ENCODE results near the gene CCDC9.
"Not testable (repeated sequence)": the region's sequence is repeated elsewhere in the genome, so short reads cannot be mapped to it uniquely, and the experiment has no call there.

The CCDC9 gene

GRCh38 chr19:47260476-47260875, 4.2 kb downstream of the CCDC9 start:
- Histone ChIP-seq H3K27me3 (ENCODE audit: insufficient read depth, poor library complexity, severe bottlenecking) (no peaks in the 10 kb centered on the region), H3K36me3 (ENCODE audit: low read depth) (peaks cover 60% of the 10 kb centered on the region), H3K27ac (ENCODE audit: poor library complexity, severe bottlenecking) (no peak overlapping the region), H3K9me3 (ENCODE audit: severe bottlenecking) (no peaks in the 10 kb centered on the region), H3K4me3 (ENCODE audit: severe bottlenecking) (no peak overlapping the region), H3K4me1 (ENCODE audit: insufficient read depth, poor library complexity, severe bottlenecking) (peaks cover 3% of the 10 kb centered on the region)
- no peak for ATAC-seq (ENCODE audit: low read depth)
- no peak for DNase-seq (ENCODE audit: low spot score)
- TF ChIP-seq, protein P1, sequence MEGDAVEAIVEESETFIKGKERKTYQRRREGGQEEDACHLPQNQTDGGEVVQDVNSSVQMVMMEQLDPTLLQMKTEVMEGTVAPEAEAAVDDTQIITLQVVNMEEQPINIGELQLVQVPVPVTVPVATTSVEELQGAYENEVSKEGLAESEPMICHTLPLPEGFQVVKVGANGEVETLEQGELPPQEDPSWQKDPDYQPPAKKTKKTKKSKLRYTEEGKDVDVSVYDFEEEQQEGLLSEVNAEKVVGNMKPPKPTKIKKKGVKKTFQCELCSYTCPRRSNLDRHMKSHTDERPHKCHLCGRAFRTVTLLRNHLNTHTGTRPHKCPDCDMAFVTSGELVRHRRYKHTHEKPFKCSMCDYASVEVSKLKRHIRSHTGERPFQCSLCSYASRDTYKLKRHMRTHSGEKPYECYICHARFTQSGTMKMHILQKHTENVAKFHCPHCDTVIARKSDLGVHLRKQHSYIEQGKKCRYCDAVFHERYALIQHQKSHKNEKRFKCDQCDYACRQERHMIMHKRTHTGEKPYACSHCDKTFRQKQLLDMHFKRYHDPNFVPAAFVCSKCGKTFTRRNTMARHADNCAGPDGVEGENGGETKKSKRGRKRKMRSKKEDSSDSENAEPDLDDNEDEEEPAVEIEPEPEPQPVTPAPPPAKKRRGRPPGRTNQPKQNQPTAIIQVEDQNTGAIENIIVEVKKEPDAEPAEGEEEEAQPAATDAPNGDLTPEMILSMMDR (IDR thresholded peaks at IDR 0.05; ENCODE audit: poor library complexity, severe bottlenecking): no peak

GRCh38 chr19:47261946-47262793, 5.8 kb downstream of the CCDC9 start:
- H3K27me3 ChIP-seq (ENCODE audit: insufficient read depth, poor library complexity, severe bottlenecking); H3K4me3 ChIP-seq (ENCODE audit: severe bottlenecking); H3K9me3 ChIP-seq (ENCODE audit: severe bottlenecking); H3K4me1 ChIP-seq (ENCODE audit: insufficient read depth, poor library complexity, severe bottlenecking); DNase-seq (ENCODE audit: low spot score); ATAC-seq (ENCODE audit: low read depth); H3K27ac ChIP-seq (ENCODE audit: poor library complexity, severe bottlenecking): not testable (repeated sequence)
- peaks cover 67% of the 10 kb centered on the region for H3K36me3 ChIP-seq (ENCODE audit: low read depth)

GRCh38 chr19:47264629-47265028, 8.3 kb downstream of the CCDC9 start:
- DNase-seq (ENCODE audit: low spot score) (peak; percentile 59), ATAC-seq (ENCODE audit: low read depth) (no peak)
- H3K4me1 ChIP-seq (ENCODE audit: insufficient read depth, poor library complexity, severe bottlenecking): no peaks in the 10 kb centered on the region
- peaks cover 62% of the 10 kb centered on the region for H3K36me3 ChIP-seq (ENCODE audit: low read depth)
- H3K27me3 ChIP-seq (ENCODE audit: insufficient read depth, poor library complexity, severe bottlenecking): no peaks in the 10 kb centered on the region
- H3K9me3 ChIP-seq (ENCODE audit: severe bottlenecking): no peaks in the 10 kb centered on the region
- no peak overlapping the region for H3K27ac ChIP-seq (ENCODE audit: poor library complexity, severe bottlenecking)
- no peak overlapping the region for H3K4me3 ChIP-seq (ENCODE audit: severe bottlenecking)
- TF ChIP-seq, protein P1 (IDR thresholded peaks at IDR 0.05; ENCODE audit: poor library complexity, severe bottlenecking): no peak

DNA sequence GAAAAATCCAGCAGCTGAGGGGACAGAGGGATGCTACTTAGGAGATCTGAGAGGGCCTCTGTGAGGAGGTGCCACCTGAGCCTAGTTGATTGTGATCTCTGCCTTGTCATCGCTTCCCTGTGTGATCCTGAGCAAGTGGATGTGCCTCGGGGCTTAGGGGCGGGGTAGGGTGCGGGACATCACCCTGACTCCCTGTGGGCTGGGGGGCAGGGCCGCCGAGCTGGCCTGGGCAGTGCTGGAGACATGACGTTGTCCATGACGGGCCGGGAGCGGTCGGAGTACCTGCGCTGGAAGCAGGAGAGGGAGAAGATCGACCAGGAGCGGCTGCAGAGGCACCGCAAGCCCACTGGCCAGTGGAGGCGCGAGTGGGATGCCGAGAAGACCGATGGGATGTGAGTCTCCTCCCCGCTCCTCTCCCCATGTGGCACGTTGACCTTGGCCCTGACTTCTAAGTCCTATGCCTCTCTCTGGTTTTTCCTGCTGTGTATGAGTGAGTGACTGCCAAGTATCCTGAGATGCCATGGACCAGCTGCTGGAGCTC, 10.1 kb downstream of the CCDC9 start:
- H3K4me1 ChIP-seq (ENCODE audit: insufficient read depth, poor library complexity, severe bottlenecking): no peaks in the 10 kb centered on the region
- H3K4me3 ChIP-seq (ENCODE audit: severe bottlenecking): no peak overlapping the region
- DNase-seq (ENCODE audit: low spot score): no peak
- no peak for ATAC-seq (ENCODE audit: low read depth)
- no peaks in the 10 kb centered on the region for H3K27me3 ChIP-seq (ENCODE audit: insufficient read depth, poor library complexity, severe bottlenecking)
- peaks cover 47% of the 10 kb centered on the region for H3K36me3 ChIP-seq (ENCODE audit: low read depth)
- no peaks in the 10 kb centered on the region for H3K9me3 ChIP-seq (ENCODE audit: severe bottlenecking)
- TF ChIP-seq, protein P1 (IDR thresholded peaks at IDR 0.05; ENCODE audit: poor library complexity, severe bottlenecking): no peak
- H3K27ac ChIP-seq (ENCODE audit: poor library complexity, severe bottlenecking): no peak overlapping the region

DNA sequence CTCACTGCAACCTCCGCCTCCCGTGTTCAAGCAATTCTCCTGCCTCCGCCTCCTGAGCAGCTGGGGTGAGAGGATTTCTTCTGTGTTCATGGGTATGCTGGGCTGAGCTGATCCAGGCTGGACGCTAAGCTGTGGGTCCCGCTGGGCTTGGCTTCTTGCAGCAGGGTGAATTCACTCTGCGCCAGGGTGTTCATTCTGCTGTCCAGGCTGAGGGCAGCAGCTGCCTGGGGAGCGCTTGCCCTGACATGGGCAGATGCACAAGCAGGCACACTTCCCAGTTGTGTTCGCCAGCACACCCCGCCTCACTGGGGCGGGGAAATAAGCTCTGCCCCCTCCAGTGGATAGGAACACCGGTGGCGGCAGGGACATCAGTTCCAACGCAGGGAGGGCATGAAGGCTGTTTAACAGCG, 11.0 kb downstream of the CCDC9 start:
- TF ChIP-seq, protein P1 (IDR thresholded peaks at IDR 0.05; ENCODE audit: poor library complexity, severe bottlenecking): no peak
- Histone ChIP-seq H3K27ac (ENCODE audit: poor library complexity, severe bottlenecking) (no peak overlapping the region), H3K4me1 (ENCODE audit: insufficient read depth, poor library complexity, severe bottlenecking) (no peaks in the 10 kb centered on the region), H3K4me3 (ENCODE audit: severe bottlenecking) (no peak overlapping the region), H3K9me3 (ENCODE audit: severe bottlenecking) (no peaks in the 10 kb centered on the region), H3K27me3 (ENCODE audit: insufficient read depth, poor library complexity, severe bottlenecking) (no peaks in the 10 kb centered on the region), H3K36me3 (ENCODE audit: low read depth) (peaks cover 41% of the 10 kb centered on the region)
- ATAC-seq (ENCODE audit: low read depth) (no peak), DNase-seq (ENCODE audit: low spot score) (no peak)
